ENCODE measurements around the gene AQP3.
"Not testable (repeated sequence)": the region's sequence is repeated elsewhere in the genome, so short reads cannot be mapped to it uniquely, and the experiment has no call there.

DNA sequence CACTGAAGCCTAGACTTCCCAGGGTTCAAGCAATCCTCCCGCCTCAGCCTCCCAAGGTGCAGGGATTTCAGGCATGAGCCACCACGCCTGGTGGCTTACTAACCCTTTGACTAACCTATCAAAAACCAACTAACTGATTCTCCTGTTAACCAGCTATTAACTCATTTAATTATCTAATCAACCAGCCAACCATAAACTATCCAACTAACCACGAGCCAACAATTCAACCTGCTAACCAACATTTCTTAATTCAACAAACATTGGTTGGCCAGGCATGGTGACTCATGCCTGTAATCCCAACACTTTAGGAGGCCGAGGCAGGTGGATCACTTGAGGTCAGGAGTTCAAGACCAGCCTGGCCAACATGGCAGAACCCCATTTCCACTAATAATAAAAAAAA, 48.3 kb downstream of the AQP3 start:
- TF ChIP-seq, protein P1, sequence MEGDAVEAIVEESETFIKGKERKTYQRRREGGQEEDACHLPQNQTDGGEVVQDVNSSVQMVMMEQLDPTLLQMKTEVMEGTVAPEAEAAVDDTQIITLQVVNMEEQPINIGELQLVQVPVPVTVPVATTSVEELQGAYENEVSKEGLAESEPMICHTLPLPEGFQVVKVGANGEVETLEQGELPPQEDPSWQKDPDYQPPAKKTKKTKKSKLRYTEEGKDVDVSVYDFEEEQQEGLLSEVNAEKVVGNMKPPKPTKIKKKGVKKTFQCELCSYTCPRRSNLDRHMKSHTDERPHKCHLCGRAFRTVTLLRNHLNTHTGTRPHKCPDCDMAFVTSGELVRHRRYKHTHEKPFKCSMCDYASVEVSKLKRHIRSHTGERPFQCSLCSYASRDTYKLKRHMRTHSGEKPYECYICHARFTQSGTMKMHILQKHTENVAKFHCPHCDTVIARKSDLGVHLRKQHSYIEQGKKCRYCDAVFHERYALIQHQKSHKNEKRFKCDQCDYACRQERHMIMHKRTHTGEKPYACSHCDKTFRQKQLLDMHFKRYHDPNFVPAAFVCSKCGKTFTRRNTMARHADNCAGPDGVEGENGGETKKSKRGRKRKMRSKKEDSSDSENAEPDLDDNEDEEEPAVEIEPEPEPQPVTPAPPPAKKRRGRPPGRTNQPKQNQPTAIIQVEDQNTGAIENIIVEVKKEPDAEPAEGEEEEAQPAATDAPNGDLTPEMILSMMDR (IDR thresholded peaks at IDR 0.05 in 2 of 3, conservative IDR thresholded peaks at IDR 0.05 in 1 of 3; ENCODE audit: borderline replicate concordance in 1 of 3, insufficient read depth in 1 of 3, low read depth in 2 of 3, low read length in 2 of 3), result not testable (repeated sequence)
- TF ChIP-seq RAD21 (IDR thresholded peaks at IDR 0.05; ENCODE audit: low read depth); EGR1 (IDR thresholded peaks at IDR 0.05; ENCODE audit: low read depth); SP1 (IDR thresholded peaks at IDR 0.05; ENCODE audit: low read depth); POLR2A (IDR thresholded peaks at IDR 0.05; ENCODE audit: borderline replicate concordance, extremely low read depth, insufficient read depth, insufficient read length); EZH2phosphoT487 (IDR thresholded peaks at IDR 0.05; ENCODE audit: borderline replicate concordance); EZH2 (IDR thresholded peaks at IDR 0.05); POLR2AphosphoS5 (IDR thresholded peaks at IDR 0.05; ENCODE audit: low read depth, low read length); JUND (IDR thresholded peaks at IDR 0.05); ZNF274 (IDR thresholded peaks at IDR 0.05; ENCODE audit: low read depth, low read length): not testable (repeated sequence)
- TF ChIP-seq, protein P2, sequence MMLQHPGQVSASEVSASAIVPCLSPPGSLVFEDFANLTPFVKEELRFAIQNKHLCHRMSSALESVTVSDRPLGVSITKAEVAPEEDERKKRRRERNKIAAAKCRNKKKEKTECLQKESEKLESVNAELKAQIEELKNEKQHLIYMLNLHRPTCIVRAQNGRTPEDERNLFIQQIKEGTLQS (IDR thresholded peaks at IDR 0.05), result not testable (repeated sequence)
- TF ChIP-seq, protein P3, sequence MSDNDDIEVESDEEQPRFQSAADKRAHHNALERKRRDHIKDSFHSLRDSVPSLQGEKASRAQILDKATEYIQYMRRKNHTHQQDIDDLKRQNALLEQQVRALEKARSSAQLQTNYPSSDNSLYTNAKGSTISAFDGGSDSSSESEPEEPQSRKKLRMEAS (IDR thresholded peaks at IDR 0.05), result not testable (repeated sequence)
